Activated naive CD4-positive, alpha-beta T cell treated with anti-CD3 and anti-CD28 coated beads, Interleukin-2, amount 10 ng/mL, durations not matched to agents 7 days and 5 days (primary cell): ENCODE data around the gene IL22RA2.

Experiments
- CTCF ChIA-PET: fragments of 350-600 bp; sonication (Branson Sonifier 250); formaldehyde crosslinking; loops from one replicate; lab custom pipeline; 2021; ENCODE audit warnings: antibody characterized with exemption; lab: Charles Lee
- DNase-seq: peaks from one replicate; pipeline ENCODE4 v3.0.0-alpha.2; 2020
- H3K27ac Mint-ChIP-seq: one replicate; pipeline ENCODE4 v1.8.0; 2021; ENCODE audit warnings: mild to moderate bottlenecking, moderate library complexity, mixed read lengths
- H3K27me3 Mint-ChIP-seq: one replicate; pipeline ENCODE4 v1.8.0; 2021; ENCODE audit warnings: mild to moderate bottlenecking, mixed read lengths
- H3K36me3 Mint-ChIP-seq: one replicate; pipeline ENCODE4 v1.8.0; 2021; ENCODE audit warnings: mixed read lengths
- H3K4me1 Mint-ChIP-seq: one replicate; pipeline ENCODE4 v1.8.0; 2021; ENCODE audit warnings: mixed read lengths
- H3K4me3 Mint-ChIP-seq: one replicate; pipeline ENCODE4 v1.8.0; 2021; ENCODE audit warnings: mild to moderate bottlenecking, moderate library complexity, mixed read lengths
- H3K9me3 Mint-ChIP-seq: one replicate; pipeline ENCODE4 v1.8.0; 2021; ENCODE audit warnings: mixed read lengths

IL22RA2 gene

GRCh38 chr6:137188855-137189254 lies 15.4 kb upstream of the IL22RA2 start:
- peaks cover 27% of the 10 kb centered on the region for H3K9me3 Mint-ChIP-seq

GRCh38 chr6:137185290-137185689 lies 11.8 kb upstream of the IL22RA2 start:
- peaks cover 7% of the 10 kb centered on the region for H3K36me3 Mint-ChIP-seq
- CTCF ChIA-PET: no interaction called here
- no peaks in the 10 kb centered on the region for H3K27me3 Mint-ChIP-seq
- H3K27ac Mint-ChIP-seq: no peak overlapping the region
- H3K4me1 Mint-ChIP-seq: no peaks in the 10 kb centered on the region
- no peak overlapping the region for H3K4me3 Mint-ChIP-seq
- no peak for DNase-seq
- H3K9me3 Mint-ChIP-seq: peaks cover 51% of the 10 kb centered on the region

More at GRCh38 chr6:137188855-137189254, 15.4 kb upstream of the IL22RA2 start:
- Mint-ChIP-seq H3K4me1 (no peaks in the 10 kb centered on the region), H3K27ac (no peak overlapping the region), H3K4me3 (no peak overlapping the region), H3K27me3 (peaks cover 3% of the 10 kb centered on the region), H3K36me3 (peaks cover 2% of the 10 kb centered on the region)
- CTCF ChIA-PET: no interaction called here
- no peak for DNase-seq

GRCh38 chr6:137182654-137183073 lies 9.2 kb upstream of the IL22RA2 start:
- CTCF ChIA-PET: no interaction called here

GRCh38 chr6:137181891-137182653 lies 8.6 kb upstream of the IL22RA2 start:
- H3K36me3 Mint-ChIP-seq: peaks cover 7% of the 10 kb centered on the region
- no peak for DNase-seq
- peaks cover 40% of the 10 kb centered on the region for H3K9me3 Mint-ChIP-seq
- no peaks in the 10 kb centered on the region for H3K4me1 Mint-ChIP-seq
- no peak overlapping the region for H3K27ac Mint-ChIP-seq
- no peak overlapping the region for H3K4me3 Mint-ChIP-seq
- CTCF ChIA-PET: interaction anchor here (0.9 kb wide), 1 partner anchor 819 kb away, joined by 3 read pairs; no protein-coding TSS in a partner anchor
- H3K27me3 Mint-ChIP-seq: peaks cover 2% of the 10 kb centered on the region

More at GRCh38 chr6:137182654-137183073, 9.2 kb upstream of the IL22RA2 start:
- no peaks in the 10 kb centered on the region for H3K27me3 Mint-ChIP-seq
- no peak for DNase-seq
- no peak overlapping the region for H3K27ac Mint-ChIP-seq
- peaks cover 44% of the 10 kb centered on the region for H3K9me3 Mint-ChIP-seq
- H3K36me3 Mint-ChIP-seq: peaks cover 7% of the 10 kb centered on the region
- no peak overlapping the region for H3K4me3 Mint-ChIP-seq
- no peaks in the 10 kb centered on the region for H3K4me1 Mint-ChIP-seq

- peaks cover 5% of the 10 kb centered on the region for H3K36me3 Mint-ChIP-seq
- no peak overlapping the region for H3K27ac Mint-ChIP-seq
- CTCF ChIA-PET: interaction anchor here (0.7 kb wide), 1 partner anchor 133 kb away, joined by 3 read pairs; no protein-coding TSS in a partner anchor
- peaks cover 17% of the 10 kb centered on the region for H3K9me3 Mint-ChIP-seq
- DNase-seq: no peak
- H3K27me3 Mint-ChIP-seq: peaks cover 4% of the 10 kb centered on the region
- H3K4me3 Mint-ChIP-seq: no peak overlapping the region
- H3K4me1 Mint-ChIP-seq: no peaks in the 10 kb centered on the region
Measured at GRCh38 chr6:137177611-137178010, 4.2 kb upstream of the IL22RA2 start.

- H3K27ac Mint-ChIP-seq: no peak overlapping the region
- peaks cover 4% of the 10 kb centered on the region for H3K36me3 Mint-ChIP-seq
- no peak overlapping the region for H3K4me3 Mint-ChIP-seq
- no peaks in the 10 kb centered on the region for H3K4me1 Mint-ChIP-seq
- DNase-seq: no peak
- CTCF ChIA-PET: no interaction called here
- H3K27me3 Mint-ChIP-seq: peaks cover 7% of the 10 kb centered on the region
- H3K9me3 Mint-ChIP-seq: peaks cover 9% of the 10 kb centered on the region
Measured at GRCh38 chr6:137176729-137177128, 3.3 kb upstream of the IL22RA2 start.

- no peak for DNase-seq
Measured at GRCh38 chr6:137175868-137176245, 2.4 kb upstream of the IL22RA2 start.

GRCh38 chr6:137175157-137175867 lies 1.9 kb upstream of the IL22RA2 start:
- DNase-seq: no peak
- Mint-ChIP-seq H3K9me3 (peaks cover 7% of the 10 kb centered on the region), H3K36me3 (no peaks in the 10 kb centered on the region), H3K27ac (no peak overlapping the region), H3K27me3 (peaks cover 7% of the 10 kb centered on the region), H3K4me3 (no peak overlapping the region), H3K4me1 (peaks cover 2% of the 10 kb centered on the region)
- CTCF ChIA-PET: no interaction called here

More at GRCh38 chr6:137175868-137176245, 2.4 kb upstream of the IL22RA2 start:
- Mint-ChIP-seq H3K9me3 (peaks cover 8% of the 10 kb centered on the region), H3K27me3 (peaks cover 7% of the 10 kb centered on the region), H3K36me3 (peaks cover 3% of the 10 kb centered on the region), H3K4me3 (no peak overlapping the region), H3K4me1 (no peaks in the 10 kb centered on the region), H3K27ac (no peak overlapping the region)
- CTCF ChIA-PET: interaction anchor here (0.7 kb wide), 2 partner anchors 325 to 604 kb away, joined by 3 read pairs; no protein-coding TSS in a partner anchor

GRCh38 chr6:137172734-137173431 lies 561 bp downstream of the IL22RA2 start:
- H3K36me3 Mint-ChIP-seq: no peaks in the 10 kb centered on the region
- H3K4me3 Mint-ChIP-seq: no peak overlapping the region
- no peak for DNase-seq
- CTCF ChIA-PET: no interaction called here
- H3K27ac Mint-ChIP-seq: no peak overlapping the region
- H3K4me1 Mint-ChIP-seq: peaks cover 2% of the 10 kb centered on the region
- H3K27me3 Mint-ChIP-seq: peaks cover 7% of the 10 kb centered on the region
- H3K9me3 Mint-ChIP-seq: peaks cover 7% of the 10 kb centered on the region

GRCh38 chr6:137171824-137172733 lies 1.4 kb downstream of the IL22RA2 start:
- H3K36me3 Mint-ChIP-seq: no peaks in the 10 kb centered on the region
- DNase-seq: no peak
- peaks cover 5% of the 10 kb centered on the region for H3K27me3 Mint-ChIP-seq
- no peak overlapping the region for H3K27ac Mint-ChIP-seq
- H3K9me3 Mint-ChIP-seq: peaks cover 9% of the 10 kb centered on the region
- H3K4me3 Mint-ChIP-seq: no peak overlapping the region
- H3K4me1 Mint-ChIP-seq: peaks cover 2% of the 10 kb centered on the region
- CTCF ChIA-PET: no interaction called here

GRCh38 chr6:137171053-137171374 lies 2.4 kb downstream of the IL22RA2 start:
- no peak overlapping the region for H3K27ac Mint-ChIP-seq
- H3K4me1 Mint-ChIP-seq: peaks cover 7% of the 10 kb centered on the region
- H3K9me3 Mint-ChIP-seq: peaks cover 12% of the 10 kb centered on the region
- H3K27me3 Mint-ChIP-seq: peaks cover 3% of the 10 kb centered on the region
- H3K36me3 Mint-ChIP-seq: no peaks in the 10 kb centered on the region
- CTCF ChIA-PET: no interaction called here
- no peak overlapping the region for H3K4me3 Mint-ChIP-seq
- DNase-seq: no peak

GRCh38 chr6:137170266-137171052 lies 3.0 kb downstream of the IL22RA2 start:
- no peaks in the 10 kb centered on the region for H3K36me3 Mint-ChIP-seq
- H3K27me3 Mint-ChIP-seq: peaks cover 3% of the 10 kb centered on the region
- H3K4me3 Mint-ChIP-seq: no peak overlapping the region
- peaks cover 12% of the 10 kb centered on the region for H3K4me1 Mint-ChIP-seq
- peaks cover 12% of the 10 kb centered on the region for H3K9me3 Mint-ChIP-seq
- no peak overlapping the region for H3K27ac Mint-ChIP-seq
- CTCF ChIA-PET: no interaction called here
- no peak for DNase-seq
